Activated CD4-positive, alpha-beta T cell treated with anti-CD3 and anti-CD28 coated beads, Interleukin-2, amount 50 U/mL, for 1 hour (primary cell): ENCODE measurements around the gene H1-8.

Experiments
- DNase-seq: peaks from one replicate; pipeline ENCODE4 v3.0.0-alpha.2; 2020

The H1-8 gene

GRCh38 chr3:129596194-129597086 lies 53.5 kb downstream of the H1-8 start:
- DNase-seq: no peak

DNA sequence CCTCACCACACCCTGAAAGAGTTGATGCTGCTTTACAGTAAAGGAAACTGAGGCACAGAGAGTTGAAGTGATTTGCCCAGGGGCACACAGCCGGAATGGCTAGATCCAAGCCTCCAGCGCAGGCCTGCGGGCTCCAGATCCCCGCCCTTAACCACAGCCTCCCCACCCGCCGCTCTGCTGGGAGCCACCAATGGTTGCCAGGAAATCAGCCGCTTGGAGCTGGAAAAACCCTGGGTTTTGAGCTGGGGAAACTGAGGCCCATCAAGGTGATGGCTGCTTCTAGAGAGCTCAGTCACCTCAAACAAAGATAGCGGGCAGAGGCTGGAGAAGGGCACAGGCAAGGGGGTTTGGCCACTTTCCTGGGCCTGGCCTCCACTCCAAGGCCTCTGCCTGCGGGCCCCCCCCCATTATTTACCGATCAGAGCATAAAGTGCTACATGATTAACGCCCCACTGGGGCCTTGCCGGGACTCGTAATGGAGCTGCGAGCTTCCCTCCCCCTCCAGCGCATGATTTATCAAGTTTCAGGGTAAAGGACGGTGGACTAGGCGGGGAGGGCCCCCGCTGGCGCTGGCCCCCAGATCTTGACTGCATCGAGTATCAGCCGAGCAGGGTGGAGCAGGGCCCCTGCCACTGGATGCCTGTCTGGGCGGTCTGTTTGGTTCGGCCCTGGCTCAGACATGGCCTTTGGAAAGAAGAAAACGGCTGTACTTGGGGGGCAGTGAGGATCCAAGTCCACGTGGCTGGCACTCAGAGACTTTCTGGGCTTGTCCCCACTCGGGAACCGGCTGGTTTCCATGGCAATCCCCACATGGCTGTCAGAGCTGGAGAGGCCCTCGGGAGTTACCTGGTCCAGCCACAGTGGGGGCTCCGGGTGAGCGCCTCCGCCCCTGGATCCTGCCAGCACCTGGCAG lies 54.4 kb downstream of the H1-8 start:
- no peak for DNase-seq

DNA sequence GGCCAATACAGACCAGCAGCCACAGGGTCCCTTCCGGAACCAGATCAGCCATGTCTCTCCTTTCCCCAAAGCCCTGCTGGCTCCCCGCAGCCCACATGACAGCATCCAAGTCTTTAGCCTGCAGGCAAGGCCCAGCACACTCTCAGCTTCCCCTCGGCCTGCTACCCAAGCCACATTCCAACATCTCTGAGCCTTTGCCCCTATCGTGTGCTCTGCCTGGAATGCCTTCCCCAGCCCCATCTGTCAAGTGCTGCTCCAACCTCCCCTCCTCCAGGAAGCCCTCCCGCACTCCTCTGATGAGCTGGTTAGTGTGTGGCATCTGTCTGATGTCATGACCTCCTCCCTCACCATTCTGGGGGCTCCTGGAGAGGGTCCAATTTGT lies 55.0 kb downstream of the H1-8 start:
- DNase-seq: no peak

- no peak for DNase-seq
Observed at GRCh38 chr3:129598484-129598883, 55.5 kb downstream of the H1-8 start.

DNA sequence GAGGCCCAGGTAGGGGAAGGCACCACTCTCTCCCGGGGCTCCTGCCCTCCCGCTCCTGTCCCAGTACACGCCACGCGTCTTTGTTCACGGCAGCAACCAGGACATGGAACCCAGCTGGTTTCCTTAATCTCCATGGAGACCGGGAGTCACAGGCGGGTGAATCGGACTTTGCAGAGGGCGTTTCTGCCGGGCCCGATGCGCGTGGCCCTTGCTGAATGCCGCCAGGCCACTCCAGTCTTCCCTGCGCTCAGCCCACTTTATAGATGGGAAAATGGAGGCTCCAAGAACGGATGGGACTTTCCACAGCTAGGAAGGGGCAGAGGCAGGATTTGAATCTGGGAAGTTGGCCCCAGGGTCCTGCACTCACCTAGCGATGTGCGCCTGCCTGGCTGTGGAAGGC lies 56.1 kb downstream of the H1-8 start:
- DNase-seq: no peak

DNA sequence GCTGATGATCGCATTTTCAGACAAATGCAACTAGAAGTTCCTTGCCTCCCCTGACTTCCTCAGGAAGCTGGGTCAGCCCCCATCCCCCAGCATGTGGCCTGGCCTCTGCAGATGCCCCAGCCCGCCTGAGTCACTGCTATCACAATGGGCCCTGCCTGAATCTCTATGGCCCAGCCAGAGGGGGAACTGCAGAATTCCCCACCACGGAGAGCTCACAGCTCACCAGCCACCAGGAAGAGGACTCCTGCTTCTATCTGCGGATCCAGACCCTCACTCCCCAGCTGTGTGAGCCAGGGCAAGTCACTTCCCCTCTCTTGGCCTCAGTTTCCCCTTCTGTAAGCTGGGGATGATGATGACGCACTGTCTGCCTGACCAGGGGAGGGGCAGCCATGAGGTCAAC lies 56.6 kb downstream of the H1-8 start:
- no peak for DNase-seq

GRCh38 chr3:129600348-129600747 lies 57.4 kb downstream of the H1-8 start:
- no peak for DNase-seq
